A673 (cell line): ENCODE measurements around the gene TPST1. TPM values are rescaled to one million over a fixed set of nuclear protein-coding genes. Genes with fewer than 3 reads are reported as not detected.

Experiments
- BruUV-seq: library from RNA; stranded (reverse); fragments of 400-500 nt; replicated peaks from 2 replicates; lab custom pipeline; 2021; lab: Mats Ljungman, UMichigan
- CTCF ChIA-PET: fragments of 300-600 bp; sonication (Branson Sonifier 250); formaldehyde crosslinking; loops from one replicate; lab custom pipeline; 2022; ENCODE audit warnings: antibody characterized with exemption; lab: Charles Lee
- POLR2A ChIA-PET: fragments of 300-600 bp; sonication (Branson Sonifier 250); formaldehyde crosslinking; loops from one replicate; lab custom pipeline; 2022; ENCODE audit warnings: antibody characterized with exemption; ENCODE audit not compliant: low non-redundant PET; lab: Charles Lee
- DNase-seq: peaks from one replicate; pipeline ENCODE4 v3.0.0-alpha.2; 2015; ENCODE audit warnings: low spot score
- H3K27ac ChIP-seq: fragments of 200-600 bp; sonication (generic); 2 replicates; pipeline ENCODE4 v1.5.1; 2016; ENCODE audit warnings: mixed run types, low read depth, mild to moderate bottlenecking, mixed read lengths, antibody characterized with exemption, low read length; ENCODE audit not compliant: poor library complexity, severe bottlenecking
- H3K27me3 ChIP-seq: fragments of 200-600 bp; sonication (generic); replicated peaks from 2 replicates; pipeline ENCODE4 v1.6.1; 2017; ENCODE audit warnings: mixed run types, low read depth, mild to moderate bottlenecking, mixed read lengths, antibody characterized with exemption, low read length; ENCODE audit not compliant: insufficient read depth, poor library complexity
- H3K36me3 ChIP-seq: fragments of 200-600 bp; sonication (generic); 2 replicates; pipeline ENCODE4 v1.6.1; 2016; ENCODE audit warnings: mixed run types, mild to moderate bottlenecking, mixed read lengths, antibody characterized with exemption, low read length; ENCODE audit not compliant: insufficient read depth, poor library complexity, severe bottlenecking
- H3K4me1 ChIP-seq: fragments of 200-600 bp; sonication (generic); 2 replicates; pipeline ENCODE4 v1.6.1; 2017; ENCODE audit warnings: mixed run types, mild to moderate bottlenecking, mixed read lengths, antibody characterized with exemption, low read length; ENCODE audit not compliant: insufficient read depth, poor library complexity, severe bottlenecking
- H3K4me3 ChIP-seq: fragments of 200-600 bp; sonication (generic); 2 replicates; pipeline ENCODE4 v1.5.1; 2016; ENCODE audit warnings: low read depth, mixed run types, mild to moderate bottlenecking, mixed read lengths, low read length; ENCODE audit not compliant: poor library complexity, severe bottlenecking
- H3K9me3 ChIP-seq: fragments of 200-600 bp; sonication (generic); 2 replicates; pipeline ENCODE4 v1.6.1; 2016; ENCODE audit warnings: mixed run types, low read depth, mild to moderate bottlenecking, mixed read lengths, antibody characterized with exemption, low read length; ENCODE audit not compliant: poor library complexity, severe bottlenecking
- CTCF ChIP-seq: fragments of 300-800, 200-600 bp; sonication (generic); conservative IDR thresholded peaks from 2 replicates; pipeline ENCODE4 v1.5.1; 2017; ENCODE audit warnings: low read depth, mild to moderate bottlenecking, antibody characterized with exemption, low read length, moderate library complexity, mixed read lengths
- EZH2 ChIP-seq: fragments of 200-600 bp; sonication (generic); IDR thresholded peaks from 2 replicates; pipeline ENCODE4 v1.6.1; 2017; ENCODE audit warnings: borderline replicate concordance, low read depth, mild to moderate bottlenecking, mixed read lengths, antibody characterized with exemption, low read length; ENCODE audit not compliant: poor library complexity, severe bottlenecking
- intact Hi-C: fragments of 100-400 bp; cut with micrococcal nuclease; formaldehyde crosslinking; loops from one replicate; pipeline ENCODE4 v1.10.0; 2022; ENCODE audit not compliant: unreplicated experiment
- total RNA-seq: library from RNA; stranded (reverse); gene quantifications from 2 replicates; pipeline ENCODE4 v1.2.3, GENCODE V29; 2021

The TPST1 gene
- total RNA-seq, 1 experiment from 2014 or later, result 8.0 TPM

- no peaks in the 10 kb centered on the region for H3K9me3 ChIP-seq
- H3K27ac ChIP-seq, result no peak overlapping the region
- CTCF ChIA-PET, result no interaction called here
- no peak for TF ChIP-seq EZH2
- no peak for TF ChIP-seq CTCF
- no TSS peak for BruUV-seq
- no peaks in the 10 kb centered on the region for H3K36me3 ChIP-seq
- POLR2A ChIA-PET, result interaction anchor here (0.7 kb wide), 1 partner anchor 510 kb away, joined by 4 read pairs; no protein-coding TSS in a partner anchor
- H3K27me3 ChIP-seq, result no peaks in the 10 kb centered on the region
- no peak for DNase-seq
- intact Hi-C loops, result no loop called here
- H3K4me3 ChIP-seq, result no peak overlapping the region
- no peaks in the 10 kb centered on the region for H3K4me1 ChIP-seq
Measured at GRCh38 chr7:66335318-66335717, 130.2 kb downstream of the TPST1 start.

- Histone ChIP-seq H3K27me3 (no peaks in the 10 kb centered on the region), H3K27ac (no peak overlapping the region), H3K4me1 (no peaks in the 10 kb centered on the region), H3K4me3 (no peak overlapping the region), H3K9me3 (no peaks in the 10 kb centered on the region), H3K36me3 (no peaks in the 10 kb centered on the region)
- intact Hi-C loops, result no loop called here
- ChIA-PET POLR2A (no interaction called here), CTCF (no interaction called here)
- no TSS peak for BruUV-seq
- TF ChIP-seq CTCF (no peak), EZH2 (no peak)
- no peak for DNase-seq
Measured at GRCh38 chr7:66336760-66337159, 131.6 kb downstream of the TPST1 start.

- ChIA-PET POLR2A (no interaction called here), CTCF (no interaction called here)
- TF ChIP-seq EZH2, result no peak
- no peak for TF ChIP-seq CTCF
- no TSS peak for BruUV-seq
- H3K4me3 ChIP-seq, result no peak overlapping the region
- H3K27ac ChIP-seq, result no peak overlapping the region
- intact Hi-C loops, result no loop called here
- no peaks in the 10 kb centered on the region for H3K27me3 ChIP-seq
- no peak for DNase-seq
- H3K36me3 ChIP-seq, result no peaks in the 10 kb centered on the region
- H3K9me3 ChIP-seq, result no peaks in the 10 kb centered on the region
- no peaks in the 10 kb centered on the region for H3K4me1 ChIP-seq
Measured at GRCh38 chr7:66339141-66339540, 134.0 kb downstream of the TPST1 start.
